IPS-NIHi11 (cell line): ENCODE measurements around the gene C10orf71.

Source experiments
- DNase-seq: peaks from one replicate; pipeline ENCODE4 v3.0.0; 2012; ENCODE audit warnings: mixed read lengths, low spot score

The C10orf71 gene

DNA sequence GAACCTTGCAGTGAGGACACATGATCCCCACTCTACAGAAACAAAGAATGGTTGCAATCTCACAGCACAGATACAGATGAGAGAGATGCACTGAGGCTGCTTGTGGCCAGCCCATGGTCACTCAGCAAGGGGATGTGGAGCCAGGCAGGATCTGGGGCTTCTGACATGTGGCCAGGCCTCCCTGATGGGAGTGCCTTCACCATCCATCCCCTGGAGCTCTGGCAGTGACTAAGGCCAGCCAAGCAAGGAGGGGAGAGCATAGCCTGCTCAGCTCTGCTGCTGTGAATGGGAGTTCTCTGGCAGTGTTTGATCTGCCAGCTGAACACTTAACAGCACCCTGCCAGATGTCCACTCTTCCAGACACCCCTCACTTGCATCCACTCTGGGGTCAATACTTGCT, 19.8 kb downstream of the C10orf71 start:
- no peak for DNase-seq

- no peak for DNase-seq
These were observed 20.2 kb downstream of the C10orf71 start for GRCh38 chr10:49319206-49319605.

DNA sequence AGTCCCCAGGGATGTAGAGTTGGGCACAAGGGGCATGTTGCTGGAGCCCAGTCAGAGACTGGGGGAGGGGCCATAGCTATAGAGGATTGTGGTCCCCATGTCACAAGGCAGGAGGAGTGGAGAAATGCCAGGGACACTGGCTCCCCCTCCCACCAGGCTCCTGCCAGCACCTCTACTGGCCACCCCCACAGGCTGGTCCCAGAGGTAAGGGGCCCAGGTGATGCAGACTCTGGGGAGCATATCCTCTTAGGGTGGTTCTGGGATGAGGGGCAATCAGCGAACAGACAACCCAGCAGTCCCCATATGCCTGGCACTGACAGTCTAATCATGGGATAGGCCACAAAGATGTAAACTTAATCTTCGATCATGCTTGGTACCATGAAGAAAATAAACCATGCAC, 21.2 kb downstream of the C10orf71 start:
- DNase-seq = no peak

- DNase-seq = no peak
These were observed 22.1 kb downstream of the C10orf71 start for GRCh38 chr10:49321021-49321420.

- no peak for DNase-seq
These were observed 23.6 kb downstream of the C10orf71 start for GRCh38 chr10:49322371-49323170.

DNA sequence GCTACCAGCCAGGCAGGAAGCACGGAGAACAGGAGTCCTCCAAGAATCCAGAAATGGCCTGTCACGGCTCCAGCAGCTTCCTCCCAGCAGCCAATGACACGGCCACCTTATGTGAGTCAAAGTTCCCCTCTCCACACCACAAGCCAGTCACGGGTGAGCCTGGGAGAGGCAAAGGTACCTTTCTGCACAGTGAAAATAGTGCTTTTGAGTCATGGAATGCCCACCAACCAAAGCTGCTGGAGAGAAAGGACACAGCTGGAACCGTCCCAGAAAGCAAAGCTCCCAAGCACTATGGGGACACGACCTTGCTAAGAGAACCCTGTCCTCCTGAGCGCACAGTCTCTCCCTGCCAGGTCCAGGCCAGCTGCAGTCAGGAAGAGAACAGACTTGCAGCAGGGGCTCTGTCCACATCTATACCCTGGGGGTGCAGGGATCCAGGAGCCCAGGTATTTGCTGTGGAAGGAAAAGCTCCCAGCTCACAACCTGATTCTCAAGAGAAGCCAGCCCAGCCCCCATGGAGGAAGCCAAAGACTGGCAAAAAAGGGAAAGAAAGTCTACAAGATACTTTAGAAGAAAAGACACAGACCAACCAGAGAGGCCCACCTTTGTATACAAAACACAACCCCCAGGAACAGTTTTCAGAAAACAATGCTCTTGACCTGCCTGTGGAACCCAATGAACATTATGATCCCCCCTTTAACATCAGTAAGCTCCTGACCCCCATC, 24.4 kb downstream of the C10orf71 start:
- no peak for DNase-seq

DNA sequence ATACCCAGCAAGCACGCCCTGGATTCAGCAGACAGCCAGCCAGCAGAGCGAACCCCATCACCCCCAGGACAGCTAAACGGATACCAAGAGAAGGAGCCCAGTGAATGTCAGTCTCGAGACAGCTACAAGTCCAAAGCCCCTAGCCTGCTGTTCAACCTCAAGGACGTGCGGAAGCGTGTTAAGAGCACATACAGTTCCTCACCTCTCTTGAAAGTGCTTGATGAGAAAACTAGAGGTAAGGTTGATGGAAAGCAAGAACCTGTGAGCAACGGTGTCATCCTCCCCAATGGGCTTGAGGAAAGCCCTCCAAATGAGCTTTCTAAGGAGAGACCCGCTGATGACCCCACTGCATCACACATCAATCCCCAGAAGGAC, 24.9 kb downstream of the C10orf71 start:
- DNase-seq = no peak

DNA sequence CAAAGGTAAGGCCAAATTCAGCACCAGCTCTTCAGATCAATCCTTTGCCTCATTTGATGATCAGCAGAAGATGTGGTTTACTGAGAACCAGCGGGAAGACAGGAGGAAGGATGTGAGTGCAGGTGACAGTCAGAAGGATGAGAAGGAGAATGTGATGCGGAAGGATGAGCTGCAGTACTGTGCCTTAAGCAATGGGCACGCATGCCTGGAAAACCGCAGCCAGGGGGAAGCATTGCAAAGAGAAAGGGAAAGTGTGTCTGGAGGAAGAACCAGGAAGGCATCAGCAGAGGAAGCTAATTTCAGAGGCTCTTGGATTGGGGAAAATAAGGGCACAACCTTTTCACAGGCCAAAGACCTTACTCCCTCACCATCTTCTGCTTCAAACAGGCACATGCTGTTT, 25.7 kb downstream of the C10orf71 start:
- DNase-seq = peak; percentile 64

- no peak for DNase-seq
These were observed 26.4 kb downstream of the C10orf71 start for GRCh38 chr10:49325131-49325915.

GRCh38 chr10:49325916-49326783, 27.2 kb downstream of the C10orf71 start:
- DNase-seq = no peak

DNA sequence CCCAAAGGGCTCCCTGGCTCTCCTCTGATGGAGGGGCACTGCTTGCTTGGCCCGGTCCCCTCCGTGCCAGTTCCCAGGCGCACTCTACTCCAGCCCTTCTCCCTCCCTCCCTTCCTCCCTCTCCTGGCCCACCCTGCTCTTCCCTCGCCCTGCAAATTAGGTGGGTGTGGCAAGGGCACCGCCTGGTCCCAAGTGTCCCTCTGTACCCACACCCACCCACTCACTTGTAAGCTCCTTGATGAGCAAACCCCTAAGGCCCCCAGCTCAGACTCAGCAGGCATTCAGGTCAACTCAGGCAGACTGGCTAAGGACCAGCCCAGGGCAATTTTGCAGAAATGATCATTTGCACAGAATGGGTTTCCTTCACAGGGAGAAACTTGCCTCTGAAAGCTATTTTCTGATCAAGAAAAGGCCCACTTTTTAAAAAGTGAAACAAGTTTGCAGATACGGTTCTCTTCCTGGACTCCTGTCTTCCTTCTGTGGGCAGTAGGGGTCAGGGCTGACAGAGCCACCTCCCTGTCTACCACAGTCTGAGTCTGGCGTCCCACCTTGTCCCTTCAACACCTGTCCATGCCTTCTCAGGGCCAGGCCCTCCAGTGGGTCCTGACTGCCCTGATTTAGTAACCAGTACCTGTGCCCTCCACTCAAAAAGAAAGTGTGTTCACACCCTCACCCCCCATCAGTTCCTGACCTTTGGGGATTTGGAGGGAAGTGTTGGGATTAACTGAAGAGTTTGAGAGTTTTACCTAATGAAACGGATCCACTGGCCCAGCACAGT, 28.3 kb downstream of the C10orf71 start:
- DNase-seq = no peak

GRCh38 chr10:49328401-49329145, 29.6 kb downstream of the C10orf71 start:
- no peak for DNase-seq

GRCh38 chr10:49329146-49329505, 30.2 kb downstream of the C10orf71 start:
- DNase-seq = no peak

- DNase-seq = no peak
These were observed 31.2 kb downstream of the C10orf71 start for GRCh38 chr10:49330127-49330665.

DNA sequence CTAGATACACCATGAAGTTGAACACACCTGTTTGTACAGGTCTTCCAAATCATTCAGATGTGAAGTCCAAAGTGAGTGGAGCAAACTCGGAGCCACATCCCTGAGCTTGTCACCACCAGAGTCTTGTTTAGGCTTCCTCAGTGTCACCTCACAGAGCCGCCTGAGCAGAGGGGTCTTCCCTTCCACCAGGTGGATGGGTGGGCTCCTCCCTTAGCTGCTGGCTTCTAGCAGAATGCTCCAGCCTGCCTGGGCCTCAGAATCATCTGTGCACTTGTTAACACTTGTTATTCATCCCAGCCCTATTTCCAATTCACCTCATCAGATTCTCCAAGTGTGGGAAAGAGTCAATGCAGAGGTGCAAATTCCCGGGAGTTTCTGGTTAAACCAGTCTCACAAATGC, 32.5 kb downstream of the C10orf71 start:
- DNase-seq = no peak

GRCh38 chr10:49332333-49332732, 33.4 kb downstream of the C10orf71 start:
- no peak for DNase-seq

DNA sequence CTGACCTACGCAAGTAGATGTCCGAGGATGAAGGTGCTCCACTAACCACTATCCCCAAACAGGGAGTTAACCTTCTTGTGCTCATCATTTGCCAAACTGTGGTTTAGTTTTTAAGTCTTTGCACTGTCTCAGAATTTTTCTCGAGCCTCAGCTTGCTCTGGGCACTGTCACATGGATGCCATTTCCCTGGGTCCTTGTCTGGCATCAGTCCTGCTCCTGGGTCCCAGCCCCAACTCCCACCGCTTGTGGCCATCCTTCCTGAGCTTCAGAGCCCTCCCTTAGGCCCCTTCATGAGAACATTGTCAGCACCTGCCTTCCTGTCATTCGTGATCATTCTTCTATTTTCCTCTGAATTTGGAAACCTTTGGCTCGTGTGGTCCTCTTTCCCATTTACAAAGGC, 33.8 kb downstream of the C10orf71 start:
- DNase-seq = no peak

DNA sequence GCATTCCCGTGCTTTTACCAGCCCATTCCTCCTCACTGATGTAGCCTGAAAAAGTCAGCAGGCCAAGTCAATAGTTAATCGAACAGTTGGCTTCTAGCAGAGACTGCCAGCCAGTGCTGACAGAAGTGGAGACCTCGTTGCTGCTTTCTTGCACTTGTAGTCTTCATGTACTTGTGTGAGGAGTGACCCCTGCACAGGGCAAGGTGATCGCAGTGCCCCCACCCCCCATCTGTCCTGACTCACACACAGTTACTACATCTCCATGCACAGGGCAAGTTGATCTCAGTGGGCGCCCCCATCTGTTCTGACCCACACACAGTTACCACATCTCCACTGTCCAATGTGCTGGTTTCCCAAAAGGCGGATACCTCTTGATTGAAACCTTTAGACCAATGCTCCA, 34.2 kb downstream of the C10orf71 start:
- DNase-seq = no peak

- DNase-seq = no peak
These were observed 36.0 kb downstream of the C10orf71 start for GRCh38 chr10:49334964-49335363.

DNA sequence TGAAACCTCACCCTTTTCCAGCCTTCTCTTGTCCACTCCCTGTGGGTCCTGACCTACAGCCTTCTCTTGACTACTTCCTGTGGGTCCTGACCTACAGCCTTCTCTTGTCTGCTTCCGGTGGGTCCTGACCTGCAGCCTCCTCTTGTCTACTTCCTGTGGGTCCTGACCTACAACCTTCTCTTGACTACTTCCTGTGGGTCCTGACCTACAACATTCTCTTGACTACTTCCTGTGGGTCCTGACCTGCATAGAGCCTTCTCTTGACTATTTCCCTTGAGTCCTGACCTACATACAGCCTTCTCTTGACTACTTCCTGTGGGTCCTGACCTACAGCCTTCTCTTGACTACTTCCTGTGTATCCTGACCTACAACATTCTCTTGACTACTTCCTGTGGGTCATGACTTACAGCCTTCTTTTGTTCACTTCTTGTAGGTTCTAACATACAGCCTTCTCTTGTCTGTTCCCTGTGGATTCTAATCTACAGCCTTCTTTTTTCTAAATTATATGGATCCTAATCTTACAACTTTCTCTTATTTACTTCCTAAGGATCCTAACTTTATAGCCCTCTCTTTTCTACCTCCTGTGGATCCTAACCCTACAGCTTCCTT, 36.5 kb downstream of the C10orf71 start:
- DNase-seq = no peak
